Stimulated activated CD4-positive, alpha-beta T cell treated with anti-CD3 and anti-CD28 coated beads, TNF-alpha, amount 100 ng/mL, for 24 hours (primary cell): Measurements from ENCODE around the gene TNFSF11.

ENCODE experiments used
- DNase-seq, 3 experiments: peaks; one replicate each; pipeline ENCODE4 v3.0.0-alpha.2; 2020; ENCODE audit warnings: low read depth in 3 of 3

TNFSF11 gene

DNA sequence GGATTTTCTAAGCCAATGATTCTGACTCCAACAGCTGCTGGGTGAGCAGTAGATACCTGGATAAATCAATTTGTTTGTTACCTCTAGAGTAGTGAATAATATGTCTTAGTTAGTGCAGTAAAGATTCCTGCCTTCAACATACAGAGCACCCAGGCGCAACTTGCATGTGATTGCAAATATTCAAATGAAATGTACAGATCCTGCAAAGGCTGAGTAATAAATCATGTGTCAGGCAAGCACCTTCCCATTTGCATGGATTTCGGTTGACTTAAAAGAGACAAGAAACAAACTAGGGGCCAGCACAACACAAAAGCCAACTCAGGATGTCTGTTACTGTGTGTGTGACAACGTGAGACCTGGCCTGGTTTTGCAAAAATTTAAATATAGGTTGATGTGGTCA, 79.7 kb downstream of the TNFSF11 start:
- DNase-seq, result no peak

GRCh38 chr13:42654212-42654611, 80.3 kb downstream of the TNFSF11 start:
- no peak for DNase-seq

DNA sequence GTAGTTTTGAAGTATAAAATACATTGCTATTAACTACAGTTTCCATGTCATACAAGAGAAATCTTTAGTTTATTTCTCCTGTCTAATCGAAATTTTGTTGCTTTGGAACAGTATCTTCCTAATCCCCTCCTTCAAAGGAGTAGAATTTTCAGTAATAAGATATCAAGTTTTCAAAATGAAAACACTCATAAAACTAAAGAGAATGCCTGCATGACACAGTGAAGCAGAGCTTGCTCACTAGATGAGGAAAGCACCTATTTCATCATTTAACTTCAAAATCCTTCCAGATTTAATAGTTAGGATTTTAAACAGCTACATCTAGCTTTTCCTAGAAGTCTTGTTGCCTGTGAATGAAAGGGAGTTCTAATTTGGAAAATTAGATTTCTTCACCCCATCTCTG, 80.8 kb downstream of the TNFSF11 start:
- DNase-seq, result no peak

- no peak for DNase-seq
These were observed 82.2 kb downstream of the TNFSF11 start for GRCh38 chr13:42656161-42656560.

DNA sequence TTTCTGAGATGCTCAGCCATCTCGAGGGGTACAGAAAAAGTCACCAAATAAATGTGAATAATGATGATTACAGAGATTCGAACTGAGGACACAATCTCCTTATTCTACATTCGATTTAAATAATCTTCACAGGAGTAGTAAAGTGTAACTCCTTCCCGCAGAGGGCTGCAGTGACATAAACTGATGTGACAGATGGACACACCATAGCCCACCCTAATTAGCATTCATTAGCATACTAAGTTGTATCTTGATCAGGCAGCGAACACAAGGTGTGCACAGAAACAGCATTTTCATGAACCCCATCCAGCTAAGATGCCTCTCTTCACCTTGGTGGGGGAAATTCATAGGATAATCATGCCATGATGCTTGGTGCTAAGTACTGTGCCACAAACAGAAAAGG, 83.0 kb downstream of the TNFSF11 start:
- DNase-seq, result no peak
